Inferior parietal cortex (tissue), 1 donor: ENCODE data around the gene NUP210.

Experiments used
- DNase-seq: peaks from one replicate; pipeline ENCODE4 v3.0.0-alpha.2; 2016; ENCODE audit errors: extremely low spot score

Gene NUP210

DNA sequence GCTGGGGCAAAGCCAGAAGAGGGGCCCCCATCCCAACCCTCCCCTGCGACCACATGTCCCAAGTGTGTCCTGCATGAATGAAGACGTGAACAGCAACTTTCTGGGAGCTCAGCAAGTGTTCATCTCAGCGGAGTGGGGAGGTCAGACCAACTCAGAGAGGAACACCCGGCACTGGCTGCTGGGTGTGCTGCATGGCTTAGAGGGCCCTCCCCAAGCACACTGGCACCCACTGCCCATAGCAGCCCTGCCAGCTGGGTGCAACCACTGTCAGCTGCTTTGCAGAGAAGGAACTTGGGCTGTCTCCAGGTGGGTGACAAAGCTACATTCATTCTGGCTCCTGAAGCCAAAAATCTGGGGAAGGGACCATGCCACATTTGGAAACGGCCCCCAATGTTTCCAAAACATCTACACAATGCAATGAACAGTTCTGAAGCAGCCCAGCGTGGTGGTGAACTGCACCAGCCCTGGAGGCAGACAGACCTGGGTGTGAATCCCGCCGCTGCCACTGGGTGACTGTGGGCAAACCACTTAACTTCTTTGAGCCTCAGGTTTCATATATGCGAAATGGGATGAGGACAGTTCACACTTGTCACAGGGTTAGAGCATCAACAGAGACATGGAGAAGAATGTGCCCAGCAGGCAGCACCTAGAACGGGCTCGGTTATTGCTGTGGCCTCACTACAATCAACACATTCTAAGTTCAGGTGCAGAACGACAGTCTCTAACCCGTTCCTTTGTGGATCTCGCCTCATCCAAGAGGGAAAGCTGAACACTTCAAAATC is 145.4 kb downstream of the NUP210 start:
- no peak for DNase-seq

DNA sequence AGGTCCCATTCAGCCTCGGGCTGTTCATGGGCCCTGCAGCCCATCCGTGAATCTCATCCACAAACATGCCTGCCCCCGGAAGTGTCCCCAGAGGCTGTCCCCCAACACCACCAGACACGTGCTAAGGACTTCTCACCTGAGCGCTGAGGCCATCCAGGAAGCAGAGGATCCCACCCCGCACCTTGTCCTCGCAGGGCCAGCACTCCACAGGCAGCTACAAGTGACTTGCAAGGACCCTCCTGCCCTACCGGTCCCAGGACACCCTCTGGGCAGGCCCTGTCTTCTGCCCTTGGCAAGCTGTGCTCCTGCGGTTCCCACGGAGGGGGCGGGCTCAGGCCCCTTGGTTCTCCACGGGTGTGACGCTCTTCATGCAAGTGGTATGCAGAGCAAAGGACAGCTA is 146.0 kb downstream of the NUP210 start:
- DNase-seq, result no peak

DNA sequence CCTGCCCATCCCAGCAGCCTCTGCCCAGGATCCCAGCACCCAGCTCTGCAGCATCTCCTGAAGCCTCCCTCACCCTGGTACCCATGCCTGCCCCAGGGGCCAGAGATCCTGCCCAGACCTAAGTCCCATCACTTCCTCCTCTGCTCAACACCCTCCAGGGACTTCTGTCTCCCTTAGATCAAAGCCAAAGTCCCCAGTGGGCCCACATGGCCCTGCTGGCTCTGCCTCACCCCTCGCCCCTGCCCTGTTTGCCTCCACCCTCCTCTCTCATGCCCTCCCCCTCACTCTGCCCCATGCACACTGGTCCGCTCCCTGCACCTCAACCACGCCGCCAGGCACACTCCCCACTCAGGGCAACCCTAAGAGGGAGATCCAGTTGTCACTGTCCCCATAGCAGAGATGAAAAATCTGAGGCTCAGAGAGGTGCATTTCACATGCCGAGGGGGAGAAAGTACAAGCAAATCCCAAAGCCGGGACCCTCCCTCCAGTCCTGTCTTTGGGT is 146.5 kb downstream of the NUP210 start:
- no peak for DNase-seq

DNA sequence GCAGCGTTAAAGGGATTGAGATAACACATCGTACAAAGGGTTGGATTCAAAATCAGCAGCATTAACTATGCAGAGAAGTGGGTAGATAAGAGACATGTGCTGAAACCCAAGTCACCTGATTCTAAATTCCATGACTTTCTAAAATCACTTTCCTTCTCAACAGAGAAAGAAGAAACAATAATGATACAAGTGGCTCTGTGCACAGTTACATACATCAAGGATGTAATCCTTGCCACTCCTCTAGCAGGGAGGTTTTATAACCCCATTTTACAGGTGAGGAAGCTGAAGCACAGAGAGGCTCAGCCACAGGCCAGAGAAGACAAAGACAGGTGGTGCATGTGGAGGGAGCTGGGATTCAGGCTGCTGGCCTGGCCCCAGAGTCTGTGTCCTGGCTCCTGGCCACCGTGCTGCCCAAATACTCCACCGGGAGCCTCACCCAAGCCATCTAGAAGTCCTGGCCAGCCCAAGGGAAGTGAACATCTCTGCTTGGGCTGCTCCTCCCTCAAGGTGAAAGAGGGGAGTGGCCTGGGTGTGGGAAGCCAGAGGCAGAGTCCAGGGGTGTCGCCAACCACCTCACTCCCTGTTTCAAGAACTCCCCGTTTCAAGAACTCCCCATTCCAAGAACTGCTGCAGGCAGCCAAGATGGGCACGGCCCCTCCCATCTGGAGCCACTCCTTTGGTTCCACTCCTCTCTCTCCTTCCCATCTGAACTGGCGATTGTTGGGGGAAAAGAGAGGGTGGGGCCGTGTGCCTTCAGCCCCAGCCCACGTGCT is 147.1 kb downstream of the NUP210 start:
- DNase-seq, result no peak

DNA sequence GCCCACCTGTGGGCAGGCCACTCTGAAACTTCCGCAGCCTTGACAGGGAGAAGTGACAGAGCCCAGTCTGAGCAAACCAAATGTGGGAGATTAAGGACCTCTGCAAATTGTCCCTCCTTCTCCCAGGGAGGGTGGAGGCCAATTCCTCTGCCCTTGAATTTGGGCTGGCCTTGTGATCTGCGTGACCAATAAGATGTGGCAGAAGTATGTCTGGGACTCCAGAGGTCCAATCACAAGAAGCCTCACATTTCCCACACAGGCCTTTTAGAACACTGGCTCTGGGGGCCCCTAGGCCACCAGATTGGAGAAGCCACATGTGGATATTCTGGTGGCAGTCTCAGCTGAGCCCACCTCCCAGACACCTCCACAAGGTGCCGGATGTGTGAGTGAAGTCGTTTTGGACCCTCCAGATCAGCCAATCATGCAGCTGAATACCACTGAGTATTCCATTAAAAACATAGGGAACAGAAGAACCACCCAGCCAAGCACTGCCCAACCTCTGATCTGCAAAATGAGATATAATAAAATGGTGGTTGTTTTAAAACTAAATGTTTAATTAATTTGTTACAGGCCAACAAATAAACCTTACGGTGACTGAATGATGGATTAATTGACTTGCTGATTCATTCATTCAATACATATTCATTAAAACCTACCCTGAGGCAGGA is 150.3 kb downstream of the NUP210 start:
- DNase-seq, result no peak

DNA sequence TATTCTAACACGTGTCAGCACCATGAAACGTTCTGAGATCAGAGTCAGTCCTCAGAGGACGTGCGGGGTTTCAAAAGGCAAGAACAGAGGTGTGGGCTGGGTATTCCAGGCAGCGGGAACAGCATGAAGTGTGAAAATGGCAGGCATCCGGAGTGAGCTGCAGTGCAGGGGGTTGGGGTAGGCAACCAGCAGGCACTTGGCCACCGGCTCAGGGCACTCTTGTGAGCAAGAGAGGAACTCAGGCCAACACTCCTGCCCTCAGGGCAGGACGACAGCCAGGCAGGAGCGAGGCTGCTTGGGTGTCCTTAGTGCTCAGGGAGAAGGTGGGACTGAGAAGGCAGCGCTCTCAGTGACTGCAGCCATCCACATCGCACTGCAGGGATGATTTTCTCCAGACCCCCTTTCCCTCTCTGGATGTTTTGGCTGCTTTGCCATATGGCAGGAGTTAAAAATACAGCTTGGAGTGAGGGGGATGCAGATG is 151.1 kb downstream of the NUP210 start:
- no peak for DNase-seq

DNA sequence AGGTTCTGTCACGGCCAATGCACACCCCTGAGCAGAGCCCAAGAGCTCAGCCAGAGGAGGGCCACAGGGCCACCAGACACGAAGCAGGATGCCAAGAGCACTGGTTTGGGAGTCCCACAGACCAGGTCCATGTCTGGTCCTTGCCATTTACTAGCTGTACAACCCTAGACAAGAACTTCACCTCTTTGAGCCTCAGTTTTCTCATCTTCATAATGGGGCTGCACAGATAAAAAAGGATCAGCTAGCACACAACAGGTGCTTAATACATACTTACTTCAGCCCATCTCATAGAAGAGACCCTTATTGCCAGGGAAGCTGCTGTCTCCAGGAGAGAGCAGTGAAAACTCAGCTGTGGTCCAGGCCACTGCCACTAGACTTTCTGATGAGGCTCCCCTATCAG is 152.0 kb downstream of the NUP210 start:
- DNase-seq, result no peak

DNA sequence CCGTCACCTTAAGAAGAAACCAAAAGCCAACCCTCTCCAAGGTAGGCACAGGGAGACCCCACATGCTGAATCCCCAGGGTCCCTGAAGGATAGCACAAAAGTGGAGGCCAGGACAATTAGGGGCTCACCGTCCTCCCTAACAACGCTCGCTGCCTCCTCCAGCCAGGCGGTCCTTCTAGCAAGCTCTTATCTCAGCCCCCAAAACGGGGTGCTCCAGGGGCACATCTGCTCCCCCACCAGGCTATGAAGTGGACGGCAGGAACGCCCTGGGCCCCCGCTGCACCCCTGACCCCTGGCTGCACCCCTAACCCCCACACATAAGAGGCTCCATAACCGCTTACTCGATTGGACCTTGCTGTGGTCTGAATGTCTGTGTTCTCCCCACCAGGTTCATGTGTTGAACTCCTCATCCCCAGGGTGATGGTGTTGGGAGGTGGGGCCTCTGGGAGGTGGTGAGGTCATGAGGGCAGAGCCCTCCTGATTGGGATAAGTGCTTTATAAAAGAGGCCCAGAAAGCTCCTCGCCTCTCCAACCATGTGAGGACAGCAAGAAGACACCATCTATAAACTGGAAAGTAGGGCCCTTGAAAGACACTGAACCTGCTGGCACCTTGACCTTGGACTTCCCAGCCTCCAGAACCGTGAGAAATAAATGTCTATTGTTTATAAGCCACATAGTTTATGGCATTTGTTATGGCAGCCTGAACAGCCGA is 153.3 kb downstream of the NUP210 start:
- DNase-seq, result no peak
